Ectodermal cell (in vitro differentiated cells): Measurements from ENCODE around the gene GFM2.
"Not testable (repeated sequence)": the region's sequence is repeated elsewhere in the genome, so short reads cannot be mapped to it uniquely, and the experiment has no call there.

Experiments
- H3K27ac ChIP-seq: 2 replicates; pipeline ENCODE4 v1.7.0; 2013; ENCODE audit warnings: mild to moderate bottlenecking, low read depth, low read length; ENCODE audit not compliant: insufficient read depth, poor library complexity, severe bottlenecking
- H3K27me3 ChIP-seq: 2 replicates; pipeline ENCODE4 v1.7.0; 2013; ENCODE audit warnings: mild to moderate bottlenecking, low read length; ENCODE audit not compliant: insufficient read depth, control insufficient read depth, poor library complexity, severe bottlenecking
- H3K36me3 ChIP-seq: one replicate; pipeline ENCODE4 v1.7.0; 2013; ENCODE audit warnings: low read length; ENCODE audit not compliant: control insufficient read depth, insufficient read depth
- H3K4me1 ChIP-seq: one replicate; pipeline ENCODE4 v1.7.0; 2013; ENCODE audit warnings: low read length; ENCODE audit not compliant: control insufficient read depth, insufficient read depth
- H3K4me3 ChIP-seq: 2 replicates; pipeline ENCODE4 v1.7.0; 2013; ENCODE audit warnings: low read depth, low read length, control low read depth; ENCODE audit not compliant: insufficient read depth
- H3K9me3 ChIP-seq: 2 replicates; pipeline ENCODE4 v1.7.0; 2013; ENCODE audit warnings: mild to moderate bottlenecking, low read length, moderate library complexity; ENCODE audit not compliant: control insufficient read depth
- WGBS, 2 experiments: methylation state at CpG; one replicate each; pipeline ENCODE4 v1.1.7; 2013; ENCODE audit warnings: missing lambda C conversion rate in 2 of 2; 5-methylcytosine and 5-hydroxymethylcytosine counted together

GFM2 gene

DNA sequence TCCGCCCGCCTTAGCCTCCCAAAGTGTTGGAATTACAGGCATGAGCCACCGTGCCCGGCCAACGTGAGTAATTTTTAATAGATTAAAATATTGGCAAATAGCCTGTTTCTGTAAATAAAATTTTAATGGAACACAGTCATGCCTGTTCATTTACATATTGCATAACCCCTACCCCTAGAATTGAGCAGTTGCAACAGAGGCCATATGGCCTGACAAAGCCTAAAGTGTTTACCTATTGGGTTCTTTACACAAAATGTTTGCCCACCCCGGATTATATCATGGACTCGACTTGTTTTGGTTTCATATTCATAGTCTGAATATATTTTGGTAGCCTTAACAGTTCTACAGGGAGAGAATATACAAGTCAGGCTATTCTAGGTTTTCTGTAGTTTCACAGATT is 5.4 kb upstream of the GFM2 start:
- WGBS, 2 experiments: 83 to 95% methylated on average over 6 to 7 of the region's 7 CpGs
- H3K4me1 ChIP-seq: peaks cover 5% of the 10 kb centered on the region
- peaks cover 23% of the 10 kb centered on the region for H3K36me3 ChIP-seq
- H3K27ac ChIP-seq: no peak overlapping the region
- no peaks in the 10 kb centered on the region for H3K27me3 ChIP-seq
- H3K9me3 ChIP-seq: no peaks in the 10 kb centered on the region
- no peak overlapping the region for H3K4me3 ChIP-seq

DNA sequence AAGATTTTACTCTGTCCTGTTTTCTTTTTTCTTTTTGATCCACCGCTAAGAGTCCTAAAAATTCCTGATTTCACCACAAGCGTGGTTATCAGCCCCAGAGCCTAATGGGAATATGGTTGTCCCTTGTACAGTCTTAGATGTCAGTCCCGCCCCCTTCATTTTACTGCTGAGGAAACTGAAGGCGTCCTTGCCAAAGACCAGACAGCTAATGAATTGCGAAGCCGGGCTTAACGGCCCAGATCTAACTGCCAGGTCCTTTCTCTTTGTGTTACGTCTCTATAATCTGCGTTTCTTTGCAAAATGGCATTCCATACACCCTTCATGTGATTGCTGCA is 629 bp upstream of the GFM2 start:
- Histone ChIP-seq H3K27me3 (no peaks in the 10 kb centered on the region), H3K36me3 (peaks cover 12% of the 10 kb centered on the region), H3K9me3 (no peaks in the 10 kb centered on the region), H3K4me1 (peaks cover 10% of the 10 kb centered on the region), H3K4me3 (peak overlapping the region; percentile 89), H3K27ac (no peak overlapping the region)
- WGBS, 2 experiments: 2% methylated on average over 9 of the region's 9 CpGs

DNA sequence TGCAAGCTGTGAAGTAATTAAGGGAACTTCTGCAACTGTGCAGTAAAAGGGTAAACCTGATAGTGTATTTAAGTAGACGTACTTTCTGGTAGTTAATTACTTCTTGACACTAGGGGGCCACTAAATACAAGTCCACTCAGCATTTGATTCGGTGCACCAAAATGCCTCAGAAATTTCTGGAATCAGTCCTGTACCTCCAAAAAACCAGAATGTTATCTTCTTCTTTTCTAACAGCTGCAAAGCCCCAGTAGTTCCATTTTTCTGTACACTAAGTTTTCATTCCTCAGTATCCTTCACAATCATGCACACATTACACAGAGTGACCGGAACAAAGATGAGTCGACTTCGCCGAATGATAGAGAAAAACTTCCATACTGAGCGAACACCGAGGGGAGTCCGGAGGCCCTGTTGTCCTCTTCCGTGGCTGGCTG is 484 bp downstream of the GFM2 start:
- H3K27me3 ChIP-seq: no peaks in the 10 kb centered on the region
- H3K36me3 ChIP-seq: peaks cover 8% of the 10 kb centered on the region
- no peaks in the 10 kb centered on the region for H3K9me3 ChIP-seq
- H3K4me3 ChIP-seq: peak overlapping the region; percentile 89
- H3K4me1 ChIP-seq: peaks cover 10% of the 10 kb centered on the region
- WGBS, 2 experiments: 1% methylated on average over 10 of the region's 10 CpGs
- no peak overlapping the region for H3K27ac ChIP-seq

DNA sequence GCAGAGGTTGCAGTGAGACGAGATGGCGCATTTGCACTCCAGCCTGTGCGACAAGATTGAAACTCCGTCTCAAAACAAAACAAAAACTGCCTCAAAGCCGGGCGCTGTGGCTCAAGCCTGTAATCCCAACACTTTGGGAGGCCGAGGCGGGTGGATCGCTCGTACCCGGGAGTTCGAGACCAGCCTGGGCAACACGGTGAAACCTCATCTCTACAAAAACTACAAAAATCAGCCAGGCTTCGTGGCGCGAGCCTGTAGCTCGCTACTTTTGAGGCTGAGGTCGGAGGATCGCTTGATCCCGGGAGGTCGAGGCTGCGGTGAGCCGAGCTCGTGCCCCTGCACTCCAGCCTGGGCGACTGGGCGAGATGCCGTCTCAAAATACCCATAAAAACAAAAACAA is 988 bp downstream of the GFM2 start:
- WGBS, 2 experiments: 87% methylated on average over 27 of the region's 27 CpGs
- Histone ChIP-seq H3K27ac (no peak overlapping the region), H3K9me3 (no peaks in the 10 kb centered on the region), H3K4me3 (peak overlapping the region; percentile 89), H3K36me3 (peaks cover 8% of the 10 kb centered on the region), H3K4me1 (peaks cover 10% of the 10 kb centered on the region), H3K27me3 (no peaks in the 10 kb centered on the region)

DNA sequence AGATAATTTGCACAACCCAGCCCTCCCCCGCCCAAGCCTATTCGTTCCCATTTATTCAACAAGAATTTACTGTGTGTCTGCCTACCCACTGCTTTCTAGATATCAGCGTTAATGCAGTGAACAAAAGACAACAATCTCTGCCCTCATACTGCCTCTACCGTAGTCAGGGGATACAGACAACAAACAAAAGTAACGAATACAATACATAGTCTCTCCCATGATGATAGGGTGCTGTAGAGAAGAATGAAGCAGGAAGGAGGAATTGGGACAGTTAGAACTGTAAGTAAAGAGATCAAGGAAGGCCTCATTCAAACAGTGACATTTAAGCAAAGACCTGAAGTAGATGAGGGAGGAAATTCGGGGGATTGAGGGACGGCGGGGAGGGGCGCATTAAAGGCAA is 1.7 kb downstream of the GFM2 start:
- WGBS, 2 experiments: 95 to 99% methylated on average over 6 to 9 of the region's 9 CpGs
- H3K4me3 ChIP-seq: no peak overlapping the region
- H3K27ac ChIP-seq: no peak overlapping the region
- H3K27me3 ChIP-seq: no peaks in the 10 kb centered on the region
- peaks cover 11% of the 10 kb centered on the region for H3K36me3 ChIP-seq
- peaks cover 10% of the 10 kb centered on the region for H3K4me1 ChIP-seq
- no peaks in the 10 kb centered on the region for H3K9me3 ChIP-seq

DNA sequence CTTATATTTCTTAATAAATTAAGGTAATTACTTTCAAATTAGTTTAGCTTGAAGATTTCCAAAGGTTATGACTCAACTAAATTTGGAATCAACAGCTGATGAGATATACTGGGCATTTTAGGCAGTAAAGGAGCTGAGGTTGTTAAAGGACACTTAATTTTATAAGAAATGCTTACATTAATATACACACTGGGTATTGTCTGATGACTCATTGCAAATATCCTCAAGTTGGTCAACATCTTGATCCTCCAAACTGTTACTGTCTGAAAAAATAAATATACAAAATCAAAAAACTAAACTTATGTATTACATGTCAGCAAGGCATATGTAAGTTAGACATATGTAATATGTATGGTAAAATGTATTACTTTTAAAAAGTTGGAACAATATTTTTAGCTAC is 3.4 kb downstream of the GFM2 start:
- no peaks in the 10 kb centered on the region for H3K9me3 ChIP-seq
- H3K4me3 ChIP-seq: no peak overlapping the region
- peaks cover 11% of the 10 kb centered on the region for H3K36me3 ChIP-seq
- H3K4me1 ChIP-seq: peaks cover 10% of the 10 kb centered on the region
- no peak overlapping the region for H3K27ac ChIP-seq
- no peaks in the 10 kb centered on the region for H3K27me3 ChIP-seq

DNA sequence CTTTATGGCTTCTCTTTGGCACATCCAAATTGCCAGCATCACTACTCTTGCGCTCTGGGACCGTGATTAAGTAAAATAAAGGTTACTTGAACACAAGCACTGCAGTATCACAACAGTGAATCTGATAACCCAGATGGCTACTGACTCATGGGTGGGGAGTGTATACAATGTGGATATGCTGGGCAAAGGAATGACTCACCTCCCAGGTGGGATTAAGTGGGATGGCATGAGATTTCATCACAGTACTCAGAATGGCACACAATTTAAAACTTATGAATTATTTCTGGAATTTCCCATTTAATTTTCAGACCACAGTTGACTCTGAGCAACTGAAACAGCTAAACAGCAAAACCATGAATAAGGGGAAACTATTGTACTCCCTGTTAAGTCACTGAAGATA is 4.3 kb downstream of the GFM2 start:
- no peaks in the 10 kb centered on the region for H3K9me3 ChIP-seq
- no peak overlapping the region for H3K4me3 ChIP-seq
- H3K27ac ChIP-seq: no peak overlapping the region
- H3K36me3 ChIP-seq: peaks cover 15% of the 10 kb centered on the region
- peaks cover 5% of the 10 kb centered on the region for H3K4me1 ChIP-seq
- H3K27me3 ChIP-seq: no peaks in the 10 kb centered on the region
- WGBS, 2 experiments: 88 to 97% methylated on average over 2 of the region's 2 CpGs

DNA sequence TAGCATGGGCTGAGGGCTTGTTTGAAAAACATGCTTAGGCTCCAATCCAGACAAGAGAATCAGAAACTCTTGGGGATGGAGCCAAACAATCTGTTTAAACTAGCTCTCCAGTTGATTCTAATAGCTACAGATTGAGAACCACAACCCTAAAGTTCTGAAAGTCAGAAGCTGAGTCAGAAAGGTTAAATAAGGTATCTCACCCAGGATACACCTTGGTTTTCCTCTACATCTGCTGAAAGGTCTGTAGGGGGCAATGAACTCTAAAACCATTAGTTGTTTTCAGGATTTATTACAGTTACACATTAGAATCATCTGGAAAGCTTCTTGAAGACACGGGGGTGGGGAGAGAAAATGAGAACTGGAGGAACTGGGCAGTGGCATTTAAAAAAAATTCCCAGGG is 5.7 kb downstream of the GFM2 start:
- Histone ChIP-seq H3K4me3 (no peak overlapping the region), H3K4me1 (peaks cover 5% of the 10 kb centered on the region), H3K27me3 (no peaks in the 10 kb centered on the region), H3K9me3 (no peaks in the 10 kb centered on the region), H3K36me3 (peaks cover 21% of the 10 kb centered on the region), H3K27ac (no peak overlapping the region)
- 71 to 100% methylated on average over 1 of the region's 1 CpG for WGBS, 2 experiments

DNA sequence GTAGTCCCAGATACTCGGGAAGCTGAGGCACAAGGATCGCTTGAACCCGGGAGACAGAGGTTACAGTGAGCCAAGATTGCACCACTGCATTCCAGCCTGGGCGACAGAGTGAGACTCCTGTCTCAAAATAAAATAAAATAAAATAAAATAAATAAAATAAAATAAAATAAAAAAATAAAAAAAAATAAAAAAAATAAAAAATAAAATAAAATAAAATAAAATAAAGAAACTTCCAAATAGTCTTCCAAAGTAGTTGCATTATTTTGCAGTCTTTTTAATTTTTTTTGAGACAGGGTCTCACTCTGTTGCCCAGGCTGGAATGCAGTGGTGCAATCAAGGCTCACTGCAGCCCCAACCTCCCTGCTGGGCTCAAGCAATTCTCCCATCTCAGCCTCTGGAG is 18.2 kb downstream of the GFM2 start:
- H3K4me3 ChIP-seq, H3K27me3 ChIP-seq, H3K9me3 ChIP-seq, H3K4me1 ChIP-seq, H3K27ac ChIP-seq: not testable (repeated sequence)
- peaks cover 20% of the 10 kb centered on the region for H3K36me3 ChIP-seq
- WGBS, 2 experiments: 98 to 99% methylated on average over 3 of the region's 4 CpGs

DNA sequence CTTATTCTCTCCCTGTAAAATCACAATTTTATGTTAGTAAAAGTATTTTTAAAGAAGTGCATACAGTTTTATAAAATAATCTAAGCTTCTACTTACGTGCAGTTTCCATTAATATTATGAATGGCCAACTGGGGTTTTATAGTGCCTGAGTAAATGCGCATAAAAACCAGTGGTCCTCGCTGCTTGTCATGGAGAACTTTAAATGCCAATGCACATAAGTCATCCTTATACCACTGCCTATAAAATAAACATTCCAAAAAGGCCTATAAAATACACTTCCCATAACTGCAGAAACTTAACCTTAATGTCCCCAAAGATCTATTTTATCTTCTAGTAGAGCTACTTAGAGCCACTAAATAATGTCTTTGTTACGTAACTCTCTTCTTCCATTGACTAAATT is 28.5 kb downstream of the GFM2 start:
- no peaks in the 10 kb centered on the region for H3K4me1 ChIP-seq
- H3K27ac ChIP-seq: no peak overlapping the region
- H3K36me3 ChIP-seq: peaks cover 21% of the 10 kb centered on the region
- no peak overlapping the region for H3K4me3 ChIP-seq
- no peaks in the 10 kb centered on the region for H3K9me3 ChIP-seq
- WGBS, 2 experiments: 91% methylated on average over 4 of the region's 4 CpGs
- no peaks in the 10 kb centered on the region for H3K27me3 ChIP-seq

DNA sequence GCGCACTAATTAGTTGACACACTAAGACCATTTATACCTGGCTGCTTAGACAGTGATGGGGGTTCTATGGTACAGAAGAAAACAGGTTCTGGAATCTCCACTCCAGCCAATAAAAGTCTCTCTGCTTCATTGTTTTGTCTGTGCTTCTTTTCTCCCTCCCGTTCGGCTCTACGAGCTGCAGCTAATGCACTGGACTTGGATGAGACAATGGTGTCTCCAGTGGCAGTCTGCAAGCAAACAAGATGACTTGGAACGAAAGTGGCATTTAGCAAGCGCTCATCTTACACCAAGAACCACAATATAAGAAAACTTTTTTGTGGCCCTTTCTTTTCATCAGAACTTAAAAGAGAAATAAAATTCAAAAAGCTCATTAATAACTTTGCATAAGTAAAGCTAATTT is 30.2 kb downstream of the GFM2 start:
- Histone ChIP-seq H3K27ac (no peak overlapping the region), H3K4me1 (no peaks in the 10 kb centered on the region), H3K27me3 (no peaks in the 10 kb centered on the region), H3K9me3 (no peaks in the 10 kb centered on the region), H3K36me3 (peaks cover 19% of the 10 kb centered on the region), H3K4me3 (no peak overlapping the region)
- WGBS, 2 experiments: 92 to 93% methylated on average over 6 of the region's 6 CpGs
